HFFc6 (cell line): ENCODE data around the gene REPIN1. TPM values are rescaled to one million over a fixed set of nuclear protein-coding genes. Genes with fewer than 3 reads are reported as not detected.

Source experiments
- DNase-seq: peaks from one replicate; pipeline ENCODE4 v3.0.0-alpha.2; 2018
- H3K27ac Mint-ChIP-seq: 2 replicates; pipeline ENCODE4 v1.8.0; 2020; ENCODE audit warnings: mild to moderate bottlenecking, mixed read lengths
- H3K27me3 Mint-ChIP-seq: 2 replicates; pipeline ENCODE4 v1.8.0; 2021; ENCODE audit warnings: mild to moderate bottlenecking, moderate library complexity, mixed read lengths; ENCODE audit not compliant: insufficient read depth
- H3K36me3 Mint-ChIP-seq: 2 replicates; pipeline ENCODE4 v1.8.0; 2021; ENCODE audit warnings: low read depth, mixed read lengths
- H3K4me1 Mint-ChIP-seq: 2 replicates; pipeline ENCODE4 v1.8.0; 2020; ENCODE audit warnings: low read depth, mixed read lengths
- H3K4me3 Mint-ChIP-seq: 2 replicates; pipeline ENCODE4 v1.8.0; 2020; ENCODE audit warnings: mild to moderate bottlenecking, moderate library complexity, mixed read lengths
- H3K9me3 Mint-ChIP-seq: 2 replicates; pipeline ENCODE4 v1.8.0; 2020; ENCODE audit warnings: mild to moderate bottlenecking, mixed read lengths
- total RNA-seq, 6 experiments: library from RNA; stranded (reverse); fragmentation: NEBNext Ultra II Directional; extraction: Animal tissue kit (Norgen Biotek cat#: 25700); gene quantifications; 2 replicates in 1 of 6; 3 replicates in 5 of 6; pipeline ENCODE4 v1.2.3, GENCODE V29; 2021
- TF ChIP-seq, protein P1 (sequence below): fragments of 200-600 bp; sonication (generic); IDR thresholded peaks from 2 replicates; pipeline ENCODE4 v1.5.0; 2021; ENCODE audit warnings: antibody characterized with exemption, mild to moderate bottlenecking

REPIN1 gene
- total RNA-seq, 6 experiments from 2014 or later = 68.8 to 78.3 (median 75.5) TPM

DNA sequence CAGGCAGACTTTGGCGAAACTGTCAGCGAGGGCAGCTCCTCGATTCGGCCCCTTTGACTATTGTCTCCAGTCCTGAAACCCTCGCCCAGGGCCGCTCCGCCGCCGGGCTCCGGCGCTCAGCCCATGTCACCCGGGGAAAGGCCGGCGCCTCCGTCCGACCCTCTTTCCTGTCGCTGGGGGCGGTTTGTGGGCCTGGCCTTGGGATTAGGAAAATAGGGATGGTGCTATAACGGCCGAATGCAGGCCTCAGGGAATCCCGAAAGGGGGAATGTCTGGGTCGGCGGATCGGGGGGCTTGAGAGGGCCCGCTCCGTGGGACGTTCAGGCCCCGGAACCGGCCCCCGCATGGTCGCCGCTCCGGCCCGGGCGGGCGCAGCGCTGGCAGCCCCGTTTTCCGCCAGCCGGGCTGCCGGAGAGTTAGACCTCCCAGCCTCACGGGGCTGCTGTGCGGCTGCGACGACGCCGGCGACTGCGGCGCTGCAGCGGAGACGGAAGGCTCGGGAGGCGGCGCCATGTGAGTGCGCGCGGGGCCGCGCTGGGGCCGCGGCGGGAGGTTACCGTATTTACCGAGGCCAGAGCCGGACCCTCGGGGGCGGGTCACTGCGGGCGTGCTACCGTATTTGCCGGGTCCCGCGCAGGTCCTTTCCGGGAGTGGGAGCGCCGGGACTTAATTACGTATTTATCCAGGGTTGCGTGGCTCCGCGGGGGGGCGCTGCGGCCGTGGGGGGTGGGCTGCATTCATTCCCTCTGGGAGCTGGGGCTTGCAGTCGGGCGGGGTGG lies 36.4 kb downstream of the REPIN1 start:
- peak overlapping the region; percentile 79 for H3K27ac Mint-ChIP-seq
- DNase-seq = peak; percentile 83

DNA sequence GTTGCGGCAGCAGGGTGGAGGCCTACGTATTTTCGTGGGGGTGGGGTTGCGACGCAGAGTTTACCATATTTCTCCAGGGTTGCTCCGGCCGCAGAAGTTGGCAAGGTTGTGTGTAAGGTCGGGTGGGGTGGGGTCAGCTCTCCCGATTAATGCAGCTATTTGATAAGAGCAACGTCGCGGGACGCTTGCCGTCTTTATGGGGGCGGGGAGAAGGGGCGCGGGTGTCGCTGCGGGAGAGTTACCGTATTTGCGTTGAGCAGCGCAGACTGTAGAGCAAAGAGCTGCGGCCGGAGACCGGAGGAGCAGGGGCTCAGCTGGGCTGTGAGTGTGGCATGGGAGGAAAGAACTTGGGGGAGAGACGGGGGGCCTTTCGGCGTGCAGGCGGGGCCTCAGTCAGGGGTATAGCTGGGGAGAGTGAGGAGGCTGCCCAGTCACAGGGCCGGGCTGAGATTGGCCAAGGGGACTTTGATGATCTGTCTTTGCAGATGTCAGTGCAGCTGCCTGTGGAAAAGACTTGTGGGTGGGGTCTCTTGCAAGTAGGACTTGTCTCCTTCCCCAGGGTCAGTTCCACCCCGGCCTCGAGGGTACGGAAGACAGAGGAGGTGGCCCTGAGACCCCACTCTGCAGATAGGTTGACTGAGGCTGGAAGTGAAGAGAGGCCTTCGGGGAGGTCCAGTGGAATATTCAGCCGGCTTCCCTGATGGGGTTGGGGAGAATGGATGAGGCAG lies 37.1 kb downstream of the REPIN1 start:
- Mint-ChIP-seq H3K9me3 (no peaks in the 10 kb centered on the region), H3K36me3 (peaks cover 4% of the 10 kb centered on the region; the same call in 1 of the 2 replicates), H3K4me1 (peaks cover 35% of the 10 kb centered on the region), H3K27me3 (peaks cover 2% of the 10 kb centered on the region), H3K27ac (peak overlapping the region; percentile 66), H3K4me3 (peak overlapping the region; percentile 95)
- no peak for DNase-seq
- TF ChIP-seq, protein P1, sequence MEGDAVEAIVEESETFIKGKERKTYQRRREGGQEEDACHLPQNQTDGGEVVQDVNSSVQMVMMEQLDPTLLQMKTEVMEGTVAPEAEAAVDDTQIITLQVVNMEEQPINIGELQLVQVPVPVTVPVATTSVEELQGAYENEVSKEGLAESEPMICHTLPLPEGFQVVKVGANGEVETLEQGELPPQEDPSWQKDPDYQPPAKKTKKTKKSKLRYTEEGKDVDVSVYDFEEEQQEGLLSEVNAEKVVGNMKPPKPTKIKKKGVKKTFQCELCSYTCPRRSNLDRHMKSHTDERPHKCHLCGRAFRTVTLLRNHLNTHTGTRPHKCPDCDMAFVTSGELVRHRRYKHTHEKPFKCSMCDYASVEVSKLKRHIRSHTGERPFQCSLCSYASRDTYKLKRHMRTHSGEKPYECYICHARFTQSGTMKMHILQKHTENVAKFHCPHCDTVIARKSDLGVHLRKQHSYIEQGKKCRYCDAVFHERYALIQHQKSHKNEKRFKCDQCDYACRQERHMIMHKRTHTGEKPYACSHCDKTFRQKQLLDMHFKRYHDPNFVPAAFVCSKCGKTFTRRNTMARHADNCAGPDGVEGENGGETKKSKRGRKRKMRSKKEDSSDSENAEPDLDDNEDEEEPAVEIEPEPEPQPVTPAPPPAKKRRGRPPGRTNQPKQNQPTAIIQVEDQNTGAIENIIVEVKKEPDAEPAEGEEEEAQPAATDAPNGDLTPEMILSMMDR = peak; percentile 23; the same call in 1 of the 2 replicates

More for the DNA sequence above, 36.4 kb downstream of the REPIN1 start:
- H3K9me3 Mint-ChIP-seq = no peaks in the 10 kb centered on the region
- peak overlapping the region; percentile 95 for H3K4me3 Mint-ChIP-seq
- H3K4me1 Mint-ChIP-seq = peaks cover 42% of the 10 kb centered on the region
- TF ChIP-seq, protein P1 = peak; percentile 51
- H3K27me3 Mint-ChIP-seq = peaks cover 2% of the 10 kb centered on the region
- H3K36me3 Mint-ChIP-seq = peaks cover 4% of the 10 kb centered on the region; the same call in 1 of the 2 replicates

DNA sequence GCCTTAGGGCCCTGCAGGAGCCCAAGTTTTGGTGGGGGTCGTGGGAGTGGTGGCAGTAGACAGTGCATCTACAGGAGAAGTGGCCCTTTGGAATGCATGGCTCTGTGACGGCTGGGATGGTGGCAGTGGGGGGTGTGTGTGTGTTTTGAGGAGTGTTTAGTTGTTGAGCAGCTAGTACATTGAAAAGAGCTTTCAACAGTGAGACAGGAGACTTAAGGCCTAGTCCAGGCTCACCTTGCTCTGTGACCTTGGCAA lies 37.6 kb downstream of the REPIN1 start:
- no peak for DNase-seq
- peaks cover 2% of the 10 kb centered on the region for H3K27me3 Mint-ChIP-seq
- H3K27ac Mint-ChIP-seq = peak overlapping the region; percentile 66
- peak overlapping the region; percentile 95 for H3K4me3 Mint-ChIP-seq
- TF ChIP-seq, protein P1 = no peak
- peaks cover 30% of the 10 kb centered on the region for H3K4me1 Mint-ChIP-seq
- H3K9me3 Mint-ChIP-seq = no peaks in the 10 kb centered on the region
- peaks cover 4% of the 10 kb centered on the region; the same call in 1 of the 2 replicates for H3K36me3 Mint-ChIP-seq

DNA sequence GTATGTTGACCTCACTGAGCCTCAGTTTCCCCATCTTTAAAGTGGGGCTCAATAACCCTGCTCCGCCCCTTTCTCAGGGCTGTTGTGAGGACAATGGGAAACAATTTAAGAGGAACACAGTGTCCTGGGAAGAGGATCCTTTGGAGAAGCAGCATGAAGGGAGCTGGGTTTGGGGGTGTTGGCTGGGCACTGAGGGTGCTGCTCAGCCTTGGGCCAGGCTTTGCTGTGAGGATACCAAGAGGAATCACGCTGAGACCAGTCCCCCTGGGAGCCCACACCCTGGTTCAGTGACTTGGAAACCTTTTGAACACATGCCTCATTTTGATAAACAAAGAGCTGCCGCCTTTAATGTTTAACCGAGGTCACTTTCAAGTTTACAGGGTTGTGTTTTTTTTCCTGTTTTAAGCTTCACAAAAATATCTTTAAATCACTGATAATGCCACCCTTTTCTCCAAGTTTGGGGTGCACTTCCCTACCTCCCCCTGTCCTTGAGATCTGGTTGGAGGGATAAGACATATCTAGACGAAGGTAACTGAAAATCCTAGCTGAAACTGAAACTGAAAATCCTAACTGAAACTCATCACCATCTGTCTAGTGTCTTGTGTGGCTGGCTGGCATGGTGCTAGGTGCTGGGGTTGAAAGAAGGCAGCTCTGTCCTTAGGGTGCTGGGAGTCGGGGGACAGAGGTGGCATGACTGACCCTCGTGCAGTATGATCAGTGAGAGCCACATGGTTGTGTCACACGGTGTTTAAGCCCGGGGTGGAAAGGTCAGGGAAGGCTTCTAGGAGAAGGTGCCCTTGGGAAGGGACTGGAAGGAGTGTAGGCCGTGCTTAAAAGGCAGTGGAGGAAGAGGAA lies 38.2 kb downstream of the REPIN1 start:
- TF ChIP-seq, protein P1 = no peak
- H3K4me3 Mint-ChIP-seq = peak overlapping the region; percentile 95
- peaks cover 2% of the 10 kb centered on the region for H3K27me3 Mint-ChIP-seq
- H3K27ac Mint-ChIP-seq = peak overlapping the region; percentile 66
- H3K9me3 Mint-ChIP-seq = no peaks in the 10 kb centered on the region
- peaks cover 4% of the 10 kb centered on the region; the same call in 1 of the 2 replicates for H3K36me3 Mint-ChIP-seq
- H3K4me1 Mint-ChIP-seq = peaks cover 27% of the 10 kb centered on the region
- DNase-seq = no peak

DNA sequence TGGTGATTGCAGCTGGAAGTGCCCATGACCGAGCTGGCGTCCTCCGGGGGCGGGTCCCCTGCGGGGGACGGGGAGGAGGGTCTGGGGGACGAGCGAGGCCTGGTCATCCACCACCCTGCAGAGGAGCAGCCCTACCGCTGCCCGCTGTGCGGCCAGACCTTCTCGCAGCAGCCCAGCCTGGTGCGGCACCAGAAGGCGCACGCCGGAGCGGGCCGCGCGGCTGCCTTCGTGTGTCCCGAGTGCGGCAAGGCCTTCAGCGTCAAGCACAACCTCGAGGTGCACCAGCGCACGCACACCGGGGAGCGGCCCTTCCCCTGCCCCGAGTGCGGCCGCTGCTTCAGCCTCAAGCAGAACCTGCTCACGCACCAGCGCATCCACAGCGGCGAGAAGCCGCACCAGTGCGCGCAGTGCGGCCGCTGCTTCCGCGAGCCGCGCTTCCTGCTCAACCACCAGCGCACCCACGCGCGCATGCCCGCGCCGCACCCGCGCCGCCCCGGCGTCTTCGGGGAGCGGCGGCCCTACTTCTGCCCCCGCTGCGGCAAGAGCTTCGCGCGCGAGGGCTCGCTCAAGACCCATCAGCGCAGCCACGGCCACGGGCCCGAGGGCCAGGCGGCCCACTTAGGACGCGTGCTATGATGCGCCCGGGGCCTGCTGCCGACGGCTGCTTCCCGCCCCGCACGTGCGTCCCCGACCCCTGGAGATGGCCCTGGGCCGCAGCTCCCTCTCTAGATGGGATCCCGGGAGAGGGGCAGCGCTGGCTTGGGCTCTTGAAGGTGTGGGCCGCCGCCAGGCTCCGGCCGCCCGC lies 39.2 kb downstream of the REPIN1 start:
- Mint-ChIP-seq H3K4me1 (peaks cover 27% of the 10 kb centered on the region), H3K27ac (no peak overlapping the region), H3K27me3 (peaks cover 2% of the 10 kb centered on the region), H3K4me3 (no peak overlapping the region), H3K9me3 (no peaks in the 10 kb centered on the region), H3K36me3 (peaks cover 4% of the 10 kb centered on the region; the same call in 1 of the 2 replicates)
- TF ChIP-seq, protein P1 = no peak
- DNase-seq = no peak
